ES-I3 (cell line): Measurements from ENCODE around the gene SERPINB3.
A peak's percentile ranks its signal among the peaks of the same experiment; 100 is the strongest.
"Not testable (repeated sequence)": the region's sequence is repeated elsewhere in the genome, so short reads cannot be mapped to it uniquely, and the experiment has no call there.

ENCODE experiments used
- H3K36me3 ChIP-seq: 2 replicates; pipeline ENCODE4 v1.6.1; 2013; ENCODE audit warnings: mild to moderate bottlenecking, low read length, control low read depth, moderate library complexity; ENCODE audit not compliant: insufficient read depth
- H3K4me1 ChIP-seq: 2 replicates; pipeline ENCODE4 v1.6.1; 2013; ENCODE audit warnings: mild to moderate bottlenecking, control low read depth, low read length; ENCODE audit not compliant: insufficient read depth
- H3K9ac ChIP-seq: 2 replicates; pipeline ENCODE4 v1.6.1; 2013; ENCODE audit warnings: low read depth, mild to moderate bottlenecking, low read length, moderate library complexity
- H3K9me3 ChIP-seq: 2 replicates; pipeline ENCODE4 v1.6.1; 2013; ENCODE audit warnings: mild to moderate bottlenecking, low read length, moderate library complexity; ENCODE audit not compliant: control insufficient read depth, insufficient read depth

Gene SERPINB3

GRCh38 chr18:63661750-63662149 is at the start of gene SERPINB3:
SERPINB3 (minus strand) TSS chr18:63661893; CDS start chr18:63661216, 677 bp downstream.
- not testable (repeated sequence) for H3K4me1 ChIP-seq, H3K9me3 ChIP-seq, H3K36me3 ChIP-seq, H3K9ac ChIP-seq

DNA sequence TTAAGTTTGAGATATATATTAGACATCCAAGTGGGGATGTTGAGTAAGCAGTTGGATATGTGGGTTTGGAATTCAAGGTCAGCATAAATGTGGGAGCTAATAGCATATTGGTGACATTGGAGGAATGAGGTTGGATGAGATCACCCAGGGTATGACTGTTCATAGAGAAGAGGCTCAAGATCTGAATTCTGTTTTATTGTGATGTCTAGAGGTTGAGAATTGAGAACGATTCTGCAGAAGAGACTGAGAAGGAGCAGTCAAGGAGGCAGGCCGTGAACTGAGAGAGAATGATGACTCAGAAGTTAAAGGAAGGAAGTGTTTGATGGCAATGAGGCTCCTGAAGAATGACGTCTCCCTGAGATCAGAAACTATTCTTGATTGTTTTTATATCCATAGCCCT is 47.0 kb upstream of the SERPINB3 start:
- H3K4me1 ChIP-seq: no peaks in the 10 kb centered on the region
- H3K36me3 ChIP-seq: no peaks in the 10 kb centered on the region
- H3K9ac ChIP-seq: no peak overlapping the region
- H3K9me3 ChIP-seq: no peaks in the 10 kb centered on the region

DNA sequence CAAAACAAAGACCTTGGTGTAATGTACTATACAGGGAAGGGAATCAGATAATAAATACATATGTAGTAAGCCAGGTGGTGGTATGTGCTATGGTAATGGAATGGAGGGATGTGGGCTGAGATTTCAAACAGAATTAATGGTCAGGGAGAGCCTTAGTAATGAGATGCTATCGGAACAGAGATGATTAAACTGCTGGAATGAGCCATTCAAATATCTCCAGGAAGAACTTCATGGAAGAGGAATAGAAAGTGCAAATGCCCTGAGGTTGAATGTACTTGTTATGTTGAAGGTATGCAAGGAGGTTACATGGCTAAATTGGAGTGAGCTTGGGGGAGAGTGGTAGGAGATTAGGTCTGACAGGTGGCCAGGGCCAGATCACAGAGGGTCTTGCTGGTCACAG is 46.1 kb upstream of the SERPINB3 start:
- H3K4me1 ChIP-seq: no peaks in the 10 kb centered on the region
- H3K36me3 ChIP-seq: no peaks in the 10 kb centered on the region
- H3K9ac ChIP-seq: no peak overlapping the region
- H3K9me3 ChIP-seq: no peaks in the 10 kb centered on the region

- H3K9ac ChIP-seq: no peak overlapping the region
- H3K4me1 ChIP-seq: no peaks in the 10 kb centered on the region
- no peaks in the 10 kb centered on the region for H3K36me3 ChIP-seq
- H3K9me3 ChIP-seq: no peaks in the 10 kb centered on the region
These were observed 43.7 kb upstream of the SERPINB3 start for GRCh38 chr18:63705401-63705800.

- Histone ChIP-seq H3K4me1 (no peaks in the 10 kb centered on the region), H3K9ac (no peak within 1 kb of the TSS), H3K9me3 (no peaks in the 10 kb centered on the region), H3K36me3 (no peaks in the 10 kb centered on the region)
These were observed 41.0 kb upstream of the SERPINB3 start, which contains the start of gene SERPINB11 for GRCh38 chr18:63702660-63703059. SERPINB11 (plus strand) TSS chr18:63702960; CDS start chr18:63710194, 7,234 bp downstream.

DNA sequence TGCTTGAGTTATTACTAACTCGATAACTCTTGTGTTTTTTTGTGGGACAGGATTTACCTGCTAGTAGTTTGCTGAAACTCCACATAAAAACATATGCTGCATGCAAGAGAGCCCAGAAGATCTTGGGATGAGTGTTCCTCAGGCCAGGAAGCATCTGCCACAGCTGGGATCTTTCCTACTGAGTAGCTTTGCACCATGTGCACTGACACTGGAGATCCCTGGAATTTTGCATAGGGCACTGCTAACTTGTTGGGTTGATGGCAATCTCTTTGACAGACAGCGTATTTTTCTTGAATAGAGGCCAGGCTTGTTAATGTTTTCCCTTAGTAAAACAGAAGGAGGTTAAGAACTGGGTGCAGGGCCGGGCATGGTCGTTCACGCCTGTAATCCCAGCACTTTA is 40.3 kb upstream of the SERPINB3 start:
- Histone ChIP-seq H3K36me3 (no peaks in the 10 kb centered on the region), H3K9me3 (no peaks in the 10 kb centered on the region), H3K4me1 (no peaks in the 10 kb centered on the region), H3K9ac (no peak overlapping the region)

GRCh38 chr18:63700501-63700900 is 38.8 kb upstream of the SERPINB3 start:
- no peaks in the 10 kb centered on the region for H3K36me3 ChIP-seq
- H3K4me1 ChIP-seq: no peaks in the 10 kb centered on the region
- H3K9me3 ChIP-seq: no peaks in the 10 kb centered on the region; the same call in 1 of the 2 replicates
- no peak overlapping the region for H3K9ac ChIP-seq

DNA sequence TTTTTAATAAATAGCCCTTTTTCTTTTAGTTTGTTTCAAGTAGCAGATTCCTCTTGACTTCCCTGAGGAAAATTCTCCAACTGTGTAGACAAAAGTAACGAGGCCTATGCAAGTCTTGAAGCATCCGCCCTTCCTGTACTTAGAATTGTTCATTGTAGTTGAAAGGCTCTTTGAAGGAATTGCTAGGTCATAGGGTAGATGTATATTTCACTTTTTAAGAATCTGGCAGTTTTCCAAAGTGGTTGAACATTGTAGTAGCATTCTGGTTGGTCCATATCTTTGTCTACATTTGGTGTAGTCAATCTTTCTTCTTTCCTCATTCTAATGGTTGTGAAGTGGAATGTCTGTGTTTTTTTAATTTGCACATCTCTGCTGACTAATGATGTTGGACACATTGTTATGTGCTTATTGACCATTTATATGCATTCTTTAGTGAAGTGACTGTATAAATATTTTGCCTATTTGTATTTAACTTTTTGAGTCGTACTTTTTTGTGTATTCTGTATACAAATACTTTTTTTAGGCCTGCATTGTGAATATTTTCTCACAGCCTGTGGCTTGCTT is 35.5 kb upstream of the SERPINB3 start:
- Histone ChIP-seq H3K9ac (no peak overlapping the region), H3K9me3 (no peaks in the 10 kb centered on the region; the same call in none of the 2 replicates), H3K36me3 (no peaks in the 10 kb centered on the region), H3K4me1 (no peaks in the 10 kb centered on the region)

- Histone ChIP-seq H3K36me3 (no peaks in the 10 kb centered on the region), H3K9ac (no peak overlapping the region), H3K4me1 (peaks cover 9% of the 10 kb centered on the region), H3K9me3 (peaks cover 6% of the 10 kb centered on the region; the same call in 1 of the 2 replicates)
These were observed 27.4 kb upstream of the SERPINB3 start for GRCh38 chr18:63689064-63689463.

DNA sequence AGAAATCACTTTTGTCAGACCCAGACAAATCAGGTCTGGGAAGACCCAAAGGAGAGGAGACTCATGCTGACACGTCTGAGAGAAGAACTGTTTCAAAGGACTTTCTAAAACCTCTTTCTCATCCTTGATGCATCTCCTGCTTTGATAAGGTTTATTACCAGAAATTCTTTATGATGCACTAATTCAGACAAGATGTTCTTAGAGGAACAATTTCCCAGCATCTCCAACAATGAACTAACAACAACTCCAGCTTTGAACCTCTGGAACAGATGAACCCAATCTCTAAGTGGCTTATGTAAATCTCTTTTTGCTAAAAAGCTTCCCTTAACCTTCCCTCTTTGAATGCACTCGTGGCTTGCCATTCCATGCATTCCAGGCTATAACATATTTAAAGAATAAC is 25.2 kb upstream of the SERPINB3 start:
- Histone ChIP-seq H3K9ac (no peak overlapping the region), H3K4me1 (peaks cover 16% of the 10 kb centered on the region), H3K36me3 (no peaks in the 10 kb centered on the region)

DNA sequence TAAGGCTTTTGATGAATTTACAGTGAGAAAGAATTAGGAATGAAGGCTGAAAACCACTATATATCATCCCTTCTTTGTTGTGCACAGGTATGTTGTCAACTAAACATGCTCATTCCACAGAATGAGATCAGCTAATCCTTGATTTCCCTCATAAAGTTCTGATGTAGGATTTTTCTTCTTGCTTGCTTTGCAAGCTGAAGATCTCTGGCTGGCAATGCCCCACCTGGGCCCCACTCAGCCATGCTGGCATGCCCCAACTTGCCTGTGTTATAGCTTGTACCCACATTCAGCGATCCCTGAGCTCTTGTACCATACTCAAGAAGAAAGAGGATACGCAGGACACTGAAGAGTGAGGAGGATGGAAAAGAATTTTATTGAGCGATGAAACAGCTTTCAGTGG is 23.0 kb upstream of the SERPINB3 start:
- Histone ChIP-seq H3K9me3 (peaks cover 6% of the 10 kb centered on the region; the same call in 1 of the 2 replicates), H3K36me3 (no peaks in the 10 kb centered on the region), H3K4me1 (peaks cover 16% of the 10 kb centered on the region), H3K9ac (no peak overlapping the region)

More for the DNA sequence above, 25.2 kb upstream of the SERPINB3 start:
- H3K9me3 ChIP-seq: peaks cover 6% of the 10 kb centered on the region; the same call in 1 of the 2 replicates

GRCh38 chr18:63683890-63684289 is 22.2 kb upstream of the SERPINB3 start:
- peaks cover 6% of the 10 kb centered on the region; the same call in 1 of the 2 replicates for H3K9me3 ChIP-seq
- H3K4me1 ChIP-seq: peaks cover 16% of the 10 kb centered on the region
- peak overlapping the region; percentile 9; the same call in 1 of the 2 replicates for H3K9ac ChIP-seq
- H3K36me3 ChIP-seq: no peaks in the 10 kb centered on the region

DNA sequence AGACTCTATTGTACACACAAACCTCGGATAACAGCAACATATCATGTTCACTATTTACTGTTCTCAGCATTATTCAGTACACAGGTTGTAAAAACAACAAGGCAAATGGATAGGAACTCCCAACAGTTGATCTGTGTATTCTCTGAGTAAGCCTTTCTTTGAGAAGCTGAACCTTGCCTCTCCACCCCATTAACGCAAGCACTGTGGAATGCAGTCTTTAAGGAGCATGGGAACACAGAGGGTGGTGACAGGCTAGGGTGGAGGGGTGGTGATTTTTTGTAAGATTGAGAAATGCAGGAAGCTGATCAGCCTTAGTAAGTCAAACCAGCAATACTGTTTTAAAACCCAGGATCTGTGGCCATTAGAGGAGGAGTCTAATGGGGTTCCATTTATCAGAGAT is 21.5 kb upstream of the SERPINB3 start:
- H3K36me3 ChIP-seq: no peaks in the 10 kb centered on the region
- peaks cover 16% of the 10 kb centered on the region for H3K4me1 ChIP-seq
- H3K9me3 ChIP-seq: peaks cover 6% of the 10 kb centered on the region; the same call in 1 of the 2 replicates
- peak overlapping the region; percentile 9; the same call in 1 of the 2 replicates for H3K9ac ChIP-seq

- peaks cover 19% of the 10 kb centered on the region for H3K4me1 ChIP-seq
These were observed 20.0 kb upstream of the SERPINB3 start for GRCh38 chr18:63681449-63682340.

More at GRCh38 chr18:63681449-63682340, 20.0 kb upstream of the SERPINB3 start:
- Histone ChIP-seq H3K9ac (no peak overlapping the region), H3K9me3 (no peaks in the 10 kb centered on the region; the same call in 1 of the 2 replicates), H3K36me3 (no peaks in the 10 kb centered on the region)
